A549 treated with Hydrocortisone at 1 μM for 4 hours (cell line): ENCODE results near the gene TMEM45A. TPM values are rescaled to one million over a fixed set of nuclear protein-coding genes. Genes with fewer than 3 reads are reported as not detected.

Experiments
- total RNA-seq: library from RNA; stranded (reverse); fragments of 200-300 nt; extraction: Qiagen RNA extraction; gene quantifications from 5 replicates; pipeline ENCODE4 v1.2.3, GENCODE V29; 2022

The TMEM45A gene, protein sequence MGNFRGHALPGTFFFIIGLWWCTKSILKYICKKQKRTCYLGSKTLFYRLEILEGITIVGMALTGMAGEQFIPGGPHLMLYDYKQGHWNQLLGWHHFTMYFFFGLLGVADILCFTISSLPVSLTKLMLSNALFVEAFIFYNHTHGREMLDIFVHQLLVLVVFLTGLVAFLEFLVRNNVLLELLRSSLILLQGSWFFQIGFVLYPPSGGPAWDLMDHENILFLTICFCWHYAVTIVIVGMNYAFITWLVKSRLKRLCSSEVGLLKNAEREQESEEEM
- total RNA-seq: 1.8 to 2.4 TPM (median 2.2 TPM) in 5 replicates

GRCh38 chr3:100492059-100493006 is at the start of gene TMEM45A:
Gene TMEM45A (plus strand): TSS chr3:100492619. CDS start chr3:100555212, 62,593 bp downstream.

GRCh38 chr3:100609305-100609704 is 116.9 kb downstream of the TMEM45A start, which contains the start of gene ADGRG7:
Gene ADGRG7 (plus strand): TSS chr3:100609601. CDS start chr3:100609857, 256 bp downstream.

Other genes with a start within 250 kb of the TMEM45A start
- 11.0 to 15.0 TPM (median 12.9 TPM) in 5 replicates for gene TBC1D23, start 231.6 kb upstream of the TMEM45A start, total RNA-seq
- gene NIT2, start 157.9 kb upstream of the TMEM45A start, total RNA-seq: 66.0 to 93.9 TPM (median 89.9 TPM) in 5 replicates
- gene TOMM70, start 91.5 kb upstream of the TMEM45A start, total RNA-seq: 42.6 to 58.3 TPM (median 47.6 TPM) in 5 replicates
- 0.77 to 0.94 TPM (median 0.81 TPM) in 5 replicates for gene LNP1, start 91.1 kb upstream of the TMEM45A start, total RNA-seq
- not detected in 5 replicates for gene ADGRG7, start 117.0 kb downstream of the TMEM45A start, total RNA-seq
- 137 to 148 TPM (median 146 TPM) in 5 replicates for gene TFG, start 216.9 kb downstream of the TMEM45A start, total RNA-seq